SHP77 (cell line): ENCODE measurements around the gene TENT4A.

Experiments used
- DNase-seq, 2 experiments: peaks; one replicate each; lab custom pipeline; 2025; lab: John Stamatoyannopoulos, UW

Gene TENT4A

GRCh38 chr5:6718161-6718681 lies 5.0 kb downstream of the TENT4A start:
- no peak for DNase-seq

DNA sequence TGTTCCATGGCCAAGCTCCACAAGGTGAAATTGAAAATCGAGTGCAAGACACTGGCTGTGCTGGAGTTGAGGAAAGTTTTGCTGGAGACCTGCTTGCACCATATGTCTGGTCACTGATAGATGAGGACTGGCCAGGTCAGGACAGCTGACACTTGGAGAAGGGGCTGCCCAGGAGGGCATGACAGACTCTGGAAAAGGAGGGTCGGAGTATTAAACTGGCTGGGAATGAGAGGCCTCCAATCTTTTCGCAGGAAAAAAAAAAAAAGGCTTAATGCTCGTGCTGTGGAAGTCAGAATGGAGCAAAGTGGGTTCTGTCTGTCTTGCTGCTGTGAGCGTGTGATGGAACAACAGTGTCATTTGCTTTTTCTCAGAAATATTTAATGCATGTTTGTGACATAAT lies 5.5 kb downstream of the TENT4A start:
- no peak for DNase-seq

GRCh38 chr5:6719417-6719816 lies 6.2 kb downstream of the TENT4A start:
- no peak for DNase-seq

DNA sequence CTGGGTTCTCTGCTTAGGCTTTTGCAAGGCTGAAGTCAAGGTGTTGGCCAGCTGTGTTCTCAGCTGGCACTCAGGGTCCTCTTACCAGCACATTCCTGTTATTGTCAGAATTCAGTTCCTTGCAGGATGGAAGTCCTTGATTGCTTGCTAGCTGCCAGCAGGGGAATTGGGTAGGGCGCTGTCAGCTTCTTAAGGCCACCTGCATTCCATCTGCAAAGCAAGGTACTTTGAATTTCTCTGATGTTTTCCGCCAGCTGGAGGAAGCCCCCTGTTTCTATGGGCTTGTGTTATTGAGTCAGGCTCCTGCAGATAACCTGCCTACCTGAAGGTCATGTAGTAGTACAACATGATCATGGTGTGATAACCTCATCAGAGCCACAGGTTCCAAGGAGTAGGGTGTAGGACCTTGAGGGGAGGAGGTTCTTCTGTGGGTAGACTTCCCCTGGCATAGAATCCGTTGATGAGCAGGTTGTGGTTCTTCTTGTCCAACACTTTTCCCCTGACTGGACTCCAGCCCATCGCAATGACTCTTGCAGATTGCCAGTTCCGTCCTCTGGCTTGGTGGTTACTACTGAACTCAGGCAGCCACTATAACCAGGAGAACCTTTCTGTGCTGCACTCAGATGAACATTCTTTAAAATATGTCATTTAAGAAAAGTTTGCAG lies 6.8 kb downstream of the TENT4A start:
- no peak for DNase-seq

- no peak for DNase-seq
Measured at GRCh38 chr5:6720561-6720921, 7.3 kb downstream of the TENT4A start.

- no peak for DNase-seq
Measured at GRCh38 chr5:6721442-6721841, 8.2 kb downstream of the TENT4A start.

DNA sequence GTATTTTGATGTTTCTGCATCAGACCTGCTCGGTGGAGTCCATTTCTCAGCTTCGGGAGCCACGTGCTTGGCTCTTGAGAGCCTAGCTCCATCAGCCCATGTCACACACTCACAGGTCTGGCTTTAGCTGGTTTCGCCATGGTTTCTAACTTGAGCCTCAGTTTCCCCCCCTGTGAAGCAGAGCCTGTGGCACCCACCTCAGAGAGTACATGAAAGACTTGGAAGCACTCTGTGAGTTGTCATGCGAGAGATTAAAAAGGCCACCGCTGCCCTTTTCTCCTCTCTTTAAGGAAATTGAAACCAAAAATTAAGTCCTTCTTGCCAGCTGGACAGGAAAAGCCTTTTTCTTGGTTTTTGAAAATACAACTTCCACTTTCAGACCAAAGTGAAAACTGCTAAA lies 8.8 kb downstream of the TENT4A start:
- DNase-seq: no peak

- no peak for DNase-seq
Measured at GRCh38 chr5:6723122-6723815, 10.0 kb downstream of the TENT4A start.

GRCh38 chr5:6723816-6724300 lies 10.6 kb downstream of the TENT4A start:
- DNase-seq: no peak

DNA sequence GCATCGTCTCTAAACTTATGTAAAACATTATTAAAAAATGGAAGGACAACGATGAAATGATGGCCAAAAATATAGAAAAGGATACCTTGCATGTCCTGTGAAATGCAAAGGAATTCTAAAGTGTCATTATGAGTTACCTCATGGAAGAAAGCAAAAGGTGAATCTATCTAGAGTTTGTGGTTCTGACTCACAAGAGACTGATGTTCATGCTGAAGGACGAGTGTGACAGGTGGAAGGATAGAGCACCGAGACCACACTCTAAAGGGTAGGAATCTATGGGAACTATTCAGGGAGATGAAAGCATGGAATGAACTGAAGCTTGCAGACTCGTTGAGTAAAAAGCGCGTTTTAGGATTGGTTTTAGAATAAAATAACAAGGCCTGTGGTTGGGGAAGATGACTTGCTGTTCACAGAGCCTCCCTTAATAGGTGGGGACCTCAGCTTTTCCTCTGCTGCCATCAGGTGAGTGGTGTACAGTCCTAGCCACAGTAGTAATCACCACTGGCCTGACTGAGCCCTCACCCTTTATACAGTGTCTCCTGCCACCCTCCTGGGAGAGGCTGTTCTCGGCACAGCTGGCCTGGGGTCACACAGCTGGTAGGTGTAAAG lies 11.2 kb downstream of the TENT4A start:
- DNase-seq: no peak

- no peak for DNase-seq
Measured at GRCh38 chr5:6725421-6725820, 12.2 kb downstream of the TENT4A start.

- no peak for DNase-seq
Measured at GRCh38 chr5:6726006-6726405, 12.8 kb downstream of the TENT4A start.

DNA sequence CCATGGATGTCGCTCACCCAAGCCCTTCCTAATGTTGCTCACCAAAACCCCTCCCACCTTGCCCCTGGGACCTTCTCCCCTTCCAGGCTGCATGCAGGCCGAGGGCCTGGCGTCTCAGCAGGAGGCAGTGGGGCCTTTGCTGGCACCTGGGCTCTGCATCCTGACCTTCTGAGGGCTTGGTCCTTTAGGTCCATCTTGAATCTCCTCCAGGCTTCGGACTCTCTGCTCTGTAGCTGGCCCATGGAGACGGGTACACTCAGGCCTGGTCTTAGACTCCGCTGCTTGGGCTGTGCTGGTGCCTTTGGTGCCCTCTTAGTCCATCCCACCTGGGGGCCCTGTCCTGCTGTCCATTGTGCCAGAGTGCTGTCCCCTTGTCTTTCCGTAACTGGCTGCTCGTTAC lies 14.0 kb downstream of the TENT4A start:
- DNase-seq: no peak

- DNase-seq: peak; percentile 57 to 71
Measured at GRCh38 chr5:6728011-6728794, 15.0 kb downstream of the TENT4A start.

DNA sequence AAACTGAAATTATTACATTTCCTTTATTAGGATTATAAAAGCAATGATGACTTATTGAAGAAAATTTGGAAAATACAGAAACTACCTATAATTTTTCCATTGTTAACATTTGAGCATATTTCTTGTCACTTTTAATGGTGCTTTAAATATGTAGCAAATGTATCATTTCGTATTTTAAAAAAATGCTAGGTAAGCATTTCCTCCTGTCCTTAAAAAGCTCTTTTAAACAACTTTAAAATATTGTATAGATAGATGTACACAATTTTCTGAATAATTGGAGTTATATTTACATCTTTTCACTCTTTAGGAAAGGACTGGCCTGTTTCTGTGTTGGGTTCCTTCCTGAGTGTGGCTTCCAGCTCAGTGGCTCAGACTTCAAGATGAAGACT lies 15.6 kb downstream of the TENT4A start:
- DNase-seq: no peak

- DNase-seq: no peak
Measured at GRCh38 chr5:6729386-6730310, 16.4 kb downstream of the TENT4A start.

DNA sequence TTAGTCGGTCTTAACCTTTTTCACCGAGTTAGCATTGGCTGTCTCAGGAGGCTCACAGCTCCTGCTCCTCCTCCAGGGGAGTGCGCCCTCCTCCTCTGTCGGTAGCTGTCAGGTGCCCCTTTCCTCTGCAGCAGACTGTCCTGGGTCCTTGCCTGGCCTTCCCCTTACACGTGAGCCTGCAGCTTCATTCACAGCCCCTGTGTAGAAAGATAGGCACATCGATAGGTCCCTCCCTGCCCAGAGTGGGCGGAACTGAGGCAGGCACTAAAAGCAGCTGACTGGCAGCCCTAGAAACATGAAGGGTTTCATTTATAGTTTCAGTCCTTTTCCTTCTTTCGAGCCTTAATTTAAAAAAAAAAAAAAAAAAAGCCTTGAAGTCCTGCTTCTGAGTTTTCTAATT lies 17.2 kb downstream of the TENT4A start:
- no peak for DNase-seq

DNA sequence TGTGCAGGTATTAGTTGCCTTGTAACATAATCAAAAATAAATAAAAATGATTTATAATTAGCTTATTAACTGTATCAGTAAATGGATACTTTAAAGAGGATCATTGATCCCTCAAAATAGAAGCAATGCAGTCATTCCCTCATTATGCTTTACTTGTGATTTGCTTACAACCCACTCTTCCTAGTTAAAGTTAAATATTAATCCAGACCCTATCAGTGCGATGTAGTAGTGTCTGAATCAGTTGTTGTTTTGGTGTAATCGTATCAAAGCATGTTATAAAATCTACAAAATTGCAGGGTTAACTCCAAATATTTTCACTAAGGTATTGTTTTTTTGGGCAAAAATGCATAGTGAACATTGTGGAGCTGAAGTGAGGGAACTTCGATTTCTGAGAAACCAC lies 17.6 kb downstream of the TENT4A start:
- DNase-seq: no peak

DNA sequence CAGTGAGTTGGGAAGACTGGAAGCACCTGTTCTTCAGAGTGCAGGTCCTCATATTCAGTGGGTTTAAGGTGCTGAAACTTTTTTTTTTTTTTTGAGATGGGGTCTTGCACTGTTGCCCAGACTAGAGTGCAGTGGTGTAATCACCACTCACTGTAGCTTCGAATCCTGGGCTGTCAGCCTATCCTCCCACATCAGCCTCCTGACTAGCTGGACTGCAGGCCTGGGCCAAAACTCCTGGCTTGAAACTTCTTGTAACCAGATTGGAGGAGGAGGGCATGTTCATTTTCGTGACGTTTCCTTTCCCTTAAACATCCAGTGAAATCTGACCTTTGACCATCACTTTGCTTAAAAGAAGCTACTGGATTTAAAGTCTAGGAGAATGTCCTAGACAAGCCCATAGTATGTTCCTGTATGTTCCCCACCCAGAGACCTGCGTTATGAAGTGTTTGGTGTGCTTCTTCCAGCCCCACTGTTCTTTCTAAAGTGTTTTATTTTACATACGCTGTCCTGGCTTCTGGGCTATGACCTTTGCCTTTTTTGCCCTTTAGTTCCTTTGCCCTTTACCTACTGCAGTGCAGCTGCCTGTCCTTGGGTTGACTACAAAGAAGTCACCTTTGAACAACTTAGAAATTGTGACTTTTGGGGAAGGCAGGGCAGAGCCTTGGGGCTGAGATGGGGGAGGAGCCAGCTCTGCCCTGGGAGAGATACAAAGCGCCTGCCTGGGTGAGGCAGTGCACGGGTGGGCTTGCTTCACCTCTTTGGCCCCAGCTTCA lies 18.4 kb downstream of the TENT4A start:
- no peak for DNase-seq

- no peak for DNase-seq
Measured at GRCh38 chr5:6732634-6733410, 19.6 kb downstream of the TENT4A start.
